NCI-H82 treated with DMSO at 0.1 percent for 48 hours (cell line): ENCODE measurements around the gene ADH7.
"Not testable (repeated sequence)": the region's sequence is repeated elsewhere in the genome, so short reads cannot be mapped to it uniquely, and the experiment has no call there.

Experiments used
- DNase-seq: peaks from one replicate; lab custom pipeline; 2025; ENCODE audit not compliant: unreplicated experiment; lab: John Stamatoyannopoulos, UW

Gene ADH7

GRCh38 chr4:99381588-99382175 is 53.5 kb downstream of the ADH7 start:
- DNase-seq = no peak

DNA sequence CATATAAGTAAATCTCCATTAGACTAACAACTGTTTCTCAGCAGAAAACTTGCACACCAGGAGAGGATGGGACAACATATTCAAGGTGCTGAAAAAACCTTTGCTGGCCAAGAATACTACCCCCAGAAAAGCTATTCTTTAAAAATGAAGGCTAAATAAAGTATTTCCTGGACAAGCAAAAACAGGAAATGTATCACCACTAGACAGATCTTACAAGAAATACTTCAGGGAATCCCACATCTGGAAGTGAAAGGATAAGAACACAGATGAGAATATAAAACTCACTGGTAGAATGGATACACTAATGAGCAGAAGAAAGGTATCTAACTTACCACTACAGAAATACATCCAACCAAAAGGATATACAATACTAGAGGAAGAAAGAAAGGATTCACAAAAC is 55.6 kb downstream of the ADH7 start:
- DNase-seq = no peak

DNA sequence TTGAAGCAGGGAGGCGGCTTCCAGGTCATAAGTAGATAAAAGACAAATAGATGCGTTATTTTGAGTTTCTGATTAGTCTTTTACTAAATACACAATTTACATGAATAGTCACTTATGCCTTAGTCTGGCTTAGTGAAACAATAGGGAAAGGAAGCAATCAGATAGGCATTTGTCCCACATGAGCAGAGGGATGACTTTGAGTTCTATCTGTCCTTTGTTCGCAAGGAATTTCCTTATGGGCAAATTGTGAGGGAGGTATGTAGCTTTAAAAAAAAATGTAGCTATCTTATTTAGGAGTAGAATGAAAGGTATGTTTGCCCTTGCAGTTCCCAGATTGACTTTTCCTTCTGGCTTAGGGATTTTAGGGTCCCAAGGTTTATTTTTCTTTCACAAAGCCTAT is 56.3 kb downstream of the ADH7 start:
- DNase-seq = no peak

- DNase-seq = not testable (repeated sequence)
Observed at GRCh38 chr4:99377341-99377740, 57.8 kb downstream of the ADH7 start.

DNA sequence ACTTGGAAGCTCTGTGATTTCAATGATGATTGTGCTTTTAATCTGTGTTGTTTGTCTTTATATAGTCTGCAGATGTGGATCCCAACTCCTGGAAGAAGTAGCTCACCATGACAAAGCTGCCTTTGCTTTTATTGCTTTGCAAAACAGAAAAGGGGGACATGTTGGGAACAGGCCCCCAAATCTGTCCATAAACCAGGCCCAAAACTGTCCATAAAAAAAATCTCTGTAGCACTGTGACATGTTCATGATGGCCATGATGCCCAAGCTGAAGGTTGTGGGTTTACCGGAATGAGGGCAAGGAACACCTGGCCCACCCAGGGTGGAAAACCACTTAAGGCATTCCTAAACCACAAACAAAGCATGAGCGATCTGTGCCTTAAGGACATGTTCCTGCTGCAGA is 62.7 kb downstream of the ADH7 start:
- DNase-seq = not testable (repeated sequence)

GRCh38 chr4:99367817-99368216 is 67.3 kb downstream of the ADH7 start:
- DNase-seq = not testable (repeated sequence)

GRCh38 chr4:99366491-99366890 is 68.7 kb downstream of the ADH7 start:
- no peak for DNase-seq

GRCh38 chr4:99362768-99363167 is 72.4 kb downstream of the ADH7 start:
- peak; percentile 30 for DNase-seq
